Esophagus mucosa (tissue), 1 donor: ENCODE data around the gene MTHFD2L. TPM values are rescaled to one million over a fixed set of nuclear protein-coding genes. Genes with fewer than 3 reads are reported as not detected.
"Not testable (repeated sequence)": the region's sequence is repeated elsewhere in the genome, so short reads cannot be mapped to it uniquely, and the experiment has no call there.

Source experiments
- ATAC-seq: fragments of 200-7000 bp; cut with Tn5 transposase; one replicate; pipeline ENCODE4 v1.9.1; 2020
- total RNA-seq: library from RNA; stranded (reverse); gene quantifications from one replicate; pipeline ENCODE4 v1.2.4, GENCODE V29; 2023
- donor health status: DM: yes; HTN: yes; CAD: no.

The MTHFD2L gene
- total RNA-seq, 1 donor from 2014 or later, result 9.4 TPM

DNA sequence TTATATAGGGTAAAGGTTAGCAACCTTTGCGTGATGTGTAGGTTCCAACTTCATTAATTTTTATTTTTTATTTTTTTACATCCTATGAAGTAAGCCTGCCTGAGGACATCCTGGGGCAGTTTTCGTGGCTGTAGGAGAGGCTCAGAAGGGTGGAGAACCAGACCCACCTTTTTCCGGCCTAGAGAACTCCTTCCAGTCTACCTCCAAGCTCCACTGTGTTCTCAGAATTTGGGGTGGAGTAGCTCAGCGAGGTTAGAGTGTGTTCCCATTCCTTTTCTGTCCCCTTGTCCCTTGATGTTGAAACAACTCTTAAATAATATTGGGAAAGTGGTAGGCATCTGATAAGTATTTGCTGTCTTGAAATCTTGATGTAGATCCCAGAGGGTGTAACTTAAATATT is 32.4 kb downstream of the MTHFD2L start:
- peak; percentile 64 for ATAC-seq

GRCh38 chr4:74190919-74191397 is 33.0 kb downstream of the MTHFD2L start:
- ATAC-seq, result no peak

- no peak for ATAC-seq
Measured at GRCh38 chr4:74197080-74197479, 39.2 kb downstream of the MTHFD2L start.

DNA sequence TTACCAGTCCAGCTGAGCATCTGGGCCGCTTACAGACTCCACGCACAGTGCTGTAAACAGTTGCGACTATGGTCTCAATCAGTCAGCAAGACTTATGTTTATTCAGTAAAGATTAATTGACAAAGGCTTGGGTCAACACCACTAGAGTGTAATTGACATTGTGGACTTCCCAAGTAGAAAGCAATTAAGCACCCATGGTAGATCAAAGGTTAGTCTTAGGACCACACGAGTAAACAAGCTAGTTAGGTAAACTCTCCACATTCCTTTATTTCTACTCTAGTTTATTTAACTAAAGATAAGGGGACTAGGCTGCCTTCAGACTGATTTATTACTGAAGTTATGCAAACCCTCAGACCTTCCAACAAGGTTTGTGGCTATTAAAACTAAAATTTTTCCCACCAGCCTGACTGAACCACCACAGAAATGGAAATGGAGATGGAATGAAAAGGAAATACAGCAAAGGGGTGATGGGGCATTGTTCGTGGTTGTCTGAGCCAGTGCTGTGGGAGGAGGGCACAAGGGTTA is 44.2 kb downstream of the MTHFD2L start:
- ATAC-seq, result no peak

- no peak for ATAC-seq
Measured at GRCh38 chr4:74203467-74203866, 45.5 kb downstream of the MTHFD2L start.

DNA sequence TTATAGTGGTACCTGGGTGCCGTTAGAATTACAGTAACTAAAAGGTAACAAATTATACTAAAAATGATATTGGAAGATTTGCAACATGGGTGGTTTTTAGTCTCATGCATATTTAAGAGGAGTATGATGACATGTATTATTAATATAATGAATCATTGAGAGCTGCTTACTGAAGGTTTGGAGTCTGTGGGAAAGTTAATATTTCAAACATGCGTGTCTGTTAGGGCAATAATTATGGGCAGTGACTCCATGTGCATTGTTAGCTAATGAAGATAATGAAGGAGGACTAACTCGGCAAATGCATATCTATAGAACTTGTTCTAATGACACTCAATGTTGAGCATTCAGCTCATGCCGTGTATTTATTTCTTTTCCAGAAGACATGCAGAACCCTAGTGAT is 47.1 kb downstream of the MTHFD2L start:
- no peak for ATAC-seq

- no peak for ATAC-seq
Measured at GRCh38 chr4:74205559-74205958, 47.6 kb downstream of the MTHFD2L start.

DNA sequence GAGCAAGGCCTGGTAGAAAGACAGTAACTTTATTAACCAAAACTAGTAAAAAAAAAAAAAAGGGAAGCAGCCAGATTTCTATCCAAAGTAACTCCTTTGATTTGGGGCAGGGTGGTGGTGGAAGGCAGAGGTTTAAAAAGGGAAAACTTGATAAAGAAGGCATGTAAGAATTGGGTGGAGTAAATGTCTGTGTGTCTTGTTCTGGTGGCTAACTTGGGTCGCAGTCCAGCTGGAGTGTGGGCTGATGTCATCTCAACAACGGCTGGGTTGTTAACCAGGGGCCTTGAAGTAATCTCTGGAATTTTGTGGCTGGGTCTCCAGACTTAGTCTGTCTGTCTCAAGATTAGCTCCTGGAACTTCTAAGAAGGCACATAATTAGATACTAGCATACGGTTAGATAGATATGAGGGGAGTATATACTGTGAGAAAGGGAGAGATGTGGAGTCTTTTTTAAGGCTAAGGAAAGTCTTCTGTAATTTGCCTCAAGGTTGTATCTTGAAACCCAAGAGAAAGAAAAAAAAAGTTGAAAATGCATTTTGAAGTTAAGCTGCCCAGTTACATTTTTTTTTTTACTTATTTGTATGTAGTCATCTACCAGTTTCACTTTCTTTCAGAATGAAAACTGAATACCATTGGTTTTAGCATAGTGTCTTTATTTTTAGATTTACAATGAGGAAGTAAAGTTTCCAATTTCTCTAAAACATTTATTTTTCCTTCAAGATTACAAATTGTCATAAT is 48.3 kb downstream of the MTHFD2L start:
- no peak for ATAC-seq

DNA sequence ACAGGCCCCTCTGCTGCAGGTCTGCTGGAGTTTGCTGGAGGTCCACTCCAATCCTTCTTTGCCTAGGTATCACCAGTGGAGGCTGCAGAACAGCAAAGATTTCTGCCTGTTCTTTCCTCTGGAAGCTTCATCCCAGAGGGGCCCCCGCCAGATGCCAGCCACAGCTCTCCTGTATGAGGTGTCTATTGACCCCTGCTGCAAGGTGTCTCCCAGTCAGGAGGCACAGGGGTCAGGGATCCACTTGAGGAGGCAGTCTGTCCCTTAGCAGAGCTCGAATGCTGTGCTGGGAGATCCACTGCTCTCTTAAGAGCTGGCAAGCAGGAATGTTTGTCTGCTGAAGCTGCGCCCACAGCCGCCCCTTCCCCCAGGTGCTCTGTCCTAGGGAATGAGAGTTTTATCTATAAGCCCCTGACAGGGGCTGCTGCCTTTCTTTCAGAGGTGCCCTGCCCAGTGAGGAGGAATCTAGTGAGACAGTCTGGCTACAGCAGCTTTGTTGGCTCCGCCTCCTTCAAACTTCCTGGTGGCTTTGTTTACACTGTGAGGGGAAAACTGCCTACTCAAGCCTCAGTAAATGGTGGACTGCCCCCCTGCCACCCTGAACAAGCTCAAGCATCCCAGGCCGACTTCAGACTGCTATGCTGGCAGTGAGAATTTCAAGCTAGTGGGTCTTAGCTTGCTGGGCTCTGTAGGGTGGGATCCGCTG is 56.7 kb downstream of the MTHFD2L start:
- not testable (repeated sequence) for ATAC-seq

DNA sequence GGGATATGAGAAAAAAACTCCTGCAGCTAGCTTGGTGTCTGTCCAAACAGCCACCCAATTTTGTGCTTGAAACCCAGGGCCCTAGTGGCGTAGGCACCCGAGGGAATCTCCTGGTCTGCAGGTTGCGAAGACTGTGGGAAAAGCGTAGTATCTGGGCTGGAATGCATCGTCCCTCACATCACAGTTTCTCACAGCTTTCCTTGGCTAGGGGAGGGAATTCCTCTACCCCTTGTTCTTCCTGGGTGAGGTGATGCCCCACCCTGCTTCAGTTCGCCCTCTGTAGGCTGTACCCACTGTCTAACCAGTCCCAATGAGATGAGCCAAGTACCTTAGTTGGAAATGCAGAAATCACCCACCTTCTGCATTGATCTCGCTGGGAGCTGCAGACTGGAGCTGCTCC is 57.3 kb downstream of the MTHFD2L start:
- not testable (repeated sequence) for ATAC-seq

DNA sequence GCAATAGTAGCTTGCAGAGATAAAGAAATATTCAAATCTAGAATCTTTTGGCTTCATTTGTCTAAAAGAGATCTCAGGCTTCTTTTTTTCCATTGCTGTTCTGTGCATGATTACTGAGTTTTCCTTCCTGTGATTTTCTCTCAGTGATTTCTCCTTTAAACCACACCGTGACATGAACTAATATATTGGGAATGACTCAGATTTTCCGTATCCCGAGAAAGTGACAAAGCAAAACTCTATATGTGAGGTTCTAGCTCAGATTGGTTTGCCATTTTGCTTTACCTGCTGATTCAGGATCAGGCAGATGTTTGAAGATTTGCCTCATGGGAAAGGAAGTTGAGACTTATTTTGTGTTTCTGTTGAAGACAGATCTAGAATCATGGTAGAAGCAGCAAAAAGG is 59.4 kb downstream of the MTHFD2L start:
- no peak for ATAC-seq

- peak; percentile 95 for ATAC-seq
Measured at GRCh38 chr4:74218201-74218600, 60.3 kb downstream of the MTHFD2L start.

DNA sequence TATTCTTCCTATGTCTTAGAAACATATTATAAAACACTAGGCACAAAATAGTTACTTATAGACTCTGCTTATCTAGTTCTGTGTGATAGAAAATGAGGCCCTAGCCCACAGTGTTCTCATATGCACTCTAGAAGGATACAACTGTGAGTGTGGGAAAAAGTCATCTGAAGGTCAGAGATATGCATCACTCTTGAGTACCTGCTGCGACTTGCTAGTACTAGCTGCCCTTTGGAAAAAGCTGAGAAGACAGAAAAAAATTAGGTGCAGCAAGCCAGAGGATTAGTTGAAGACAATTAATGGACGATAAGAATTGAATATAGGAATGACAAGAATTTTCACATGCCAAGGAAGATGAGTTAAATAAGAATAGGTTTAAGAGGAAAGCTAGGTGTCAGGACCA is 61.3 kb downstream of the MTHFD2L start:
- ATAC-seq, result peak; percentile 90

DNA sequence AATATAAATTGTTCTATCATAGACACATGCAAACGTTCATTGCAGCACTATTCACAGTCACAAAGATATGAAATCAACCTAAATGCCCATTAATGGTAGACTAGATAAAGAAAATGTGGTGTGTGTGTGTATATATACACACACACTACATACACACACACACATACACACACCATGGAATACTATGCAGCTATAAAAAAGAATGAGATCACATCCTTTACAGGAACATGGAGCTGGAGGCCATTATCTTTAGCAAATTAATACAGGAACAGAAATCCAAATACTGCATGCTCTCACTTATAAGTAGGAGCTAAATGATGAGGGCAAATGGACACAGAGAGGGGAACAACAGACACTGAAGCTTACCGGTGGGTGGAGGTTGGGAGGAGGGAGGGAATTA is 65.2 kb downstream of the MTHFD2L start:
- ATAC-seq, result no peak

DNA sequence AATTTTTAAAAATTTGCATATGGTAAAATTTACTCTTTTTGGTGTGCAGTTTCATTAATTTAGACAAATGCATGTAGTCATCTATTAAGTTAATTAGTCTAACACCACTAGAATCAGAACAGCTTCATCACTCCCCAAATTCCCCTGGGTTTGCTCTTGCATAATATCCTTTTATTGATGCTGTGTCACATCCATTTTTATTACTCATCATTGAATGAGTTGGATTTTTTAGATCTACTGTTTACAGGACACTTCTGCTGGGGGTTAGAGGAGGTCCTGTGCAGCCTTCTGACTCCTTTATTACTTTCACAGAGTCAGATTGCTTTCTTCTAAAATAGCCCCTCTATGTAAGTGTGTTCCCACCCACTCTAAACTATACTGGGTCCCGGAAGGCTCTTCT is 65.9 kb downstream of the MTHFD2L start:
- no peak for ATAC-seq

GRCh38 chr4:74228691-74229640 is 71.0 kb downstream of the MTHFD2L start:
- ATAC-seq, result peak; percentile 68

GRCh38 chr4:74230902-74231499 is 73.1 kb downstream of the MTHFD2L start:
- ATAC-seq, result peak; percentile 90

GRCh38 chr4:74235135-74235534 is 77.2 kb downstream of the MTHFD2L start:
- ATAC-seq, result no peak

DNA sequence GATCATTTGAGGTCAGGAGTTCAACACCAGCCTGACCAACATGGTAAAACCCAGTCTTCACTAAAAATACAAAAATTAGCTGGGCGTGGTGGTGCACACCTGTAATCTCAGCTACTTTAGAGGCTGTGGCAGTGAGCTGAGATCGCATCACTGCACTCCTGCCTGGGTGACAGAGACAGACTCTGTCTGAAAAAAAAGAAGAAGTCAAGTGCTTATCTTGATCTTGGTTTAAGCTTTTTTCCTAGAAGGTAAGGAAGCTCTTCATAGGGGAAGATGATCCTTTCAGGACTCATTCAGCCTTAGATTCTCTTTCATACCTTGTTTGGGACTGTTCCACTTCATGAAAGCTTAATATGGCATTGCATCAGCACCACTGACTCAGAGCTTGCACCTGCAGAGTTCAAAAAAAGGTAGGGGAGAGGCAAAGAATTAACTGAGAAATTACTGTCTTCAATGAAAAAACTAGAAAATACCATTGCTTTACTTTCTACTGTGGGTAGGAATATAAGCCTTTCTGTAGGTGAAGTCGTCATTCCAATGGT is 79.6 kb downstream of the MTHFD2L start:
- ATAC-seq, result peak; percentile 96

DNA sequence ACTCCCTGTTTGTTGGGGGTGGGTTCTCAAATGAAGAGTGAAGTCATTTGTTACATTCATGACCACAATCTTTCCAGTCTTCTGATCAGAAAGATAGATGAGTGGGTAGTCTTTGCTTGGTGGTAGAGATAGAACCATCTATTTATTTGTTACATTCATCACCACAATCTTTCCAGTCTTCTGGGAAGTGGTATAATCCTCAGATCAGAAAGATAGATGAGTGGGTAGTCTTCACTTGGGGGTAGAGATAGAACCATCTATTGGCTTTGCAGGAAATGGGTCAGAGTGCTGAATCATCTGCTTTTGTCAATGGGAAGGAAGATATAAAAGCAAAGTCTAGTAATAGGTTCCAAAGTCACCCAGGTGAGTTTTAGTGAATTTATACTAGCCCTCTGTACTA is 86.1 kb downstream of the MTHFD2L start:
- no peak for ATAC-seq

- no peak for ATAC-seq
Measured at GRCh38 chr4:74252933-74253332, 95.0 kb downstream of the MTHFD2L start.

DNA sequence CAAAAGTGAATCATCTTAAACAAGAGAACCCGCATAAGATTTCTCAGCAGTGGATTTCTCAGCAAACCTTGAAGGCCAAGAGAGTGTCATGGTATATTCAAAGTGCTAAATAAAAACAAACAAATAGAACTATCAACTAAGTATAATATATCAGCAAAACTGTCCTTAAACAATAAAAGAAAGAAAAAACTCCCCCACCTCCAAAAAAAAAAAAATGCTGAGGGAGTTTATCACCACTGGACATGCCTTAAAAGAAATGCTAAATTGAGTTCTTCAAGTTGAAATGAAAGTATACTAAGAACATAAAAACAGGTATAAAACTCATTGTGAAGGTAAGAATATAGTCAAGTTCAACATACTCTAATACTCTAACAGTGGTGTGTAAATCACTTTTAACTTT is 96.5 kb downstream of the MTHFD2L start:
- ATAC-seq, result no peak
